Neuron (in vitro differentiated cells): ENCODE measurements around the gene SATL1.
"Not testable (repeated sequence)": the region's sequence is repeated elsewhere in the genome, so short reads cannot be mapped to it uniquely, and the experiment has no call there.

Source experiments
- H2AFZ ChIP-seq: one replicate; pipeline ENCODE4 v1.6.1; 2013; ENCODE audit warnings: low read depth, mild to moderate bottlenecking, inconsistent platforms, low read length, moderate library complexity
- H3K27me3 ChIP-seq: one replicate; pipeline ENCODE4 v1.6.1; 2013; ENCODE audit warnings: low read length; ENCODE audit not compliant: insufficient read depth
- H3K36me3 ChIP-seq: one replicate; pipeline ENCODE4 v1.6.1; 2013; ENCODE audit warnings: low read length; ENCODE audit not compliant: insufficient read depth
- H3K4me1 ChIP-seq: one replicate; pipeline ENCODE4 v1.6.1; 2013; ENCODE audit warnings: low read length; ENCODE audit not compliant: insufficient read depth
- H3K4me3 ChIP-seq: 2 replicates; pipeline ENCODE4 v1.5.1; 2013; ENCODE audit warnings: mild to moderate bottlenecking, low read length, moderate library complexity
- H3K9me3 ChIP-seq: one replicate; pipeline ENCODE4 v1.6.1; 2013; ENCODE audit warnings: low read length

SATL1 gene

GRCh38 chrX:85084770-85085393, 158.7 kb downstream of the SATL1 start:
- Histone ChIP-seq H3K36me3 (peaks cover 5% of the 10 kb centered on the region), H3K9me3 (no peaks in the 10 kb centered on the region), H3K27me3 (no peaks in the 10 kb centered on the region), H3K4me3 (no peak overlapping the region), H2AFZ (no peak overlapping the region), H3K4me1 (no peaks in the 10 kb centered on the region)

- not testable (repeated sequence) for H3K4me1 ChIP-seq, H3K9me3 ChIP-seq, H3K4me3 ChIP-seq, H2AFZ ChIP-seq, H3K27me3 ChIP-seq, H3K36me3 ChIP-seq
These were observed 166.3 kb downstream of the SATL1 start for GRCh38 chrX:85077247-85077646.

- Histone ChIP-seq H3K4me3 (no peak overlapping the region), H3K27me3 (no peaks in the 10 kb centered on the region), H2AFZ (no peak overlapping the region), H3K9me3 (no peaks in the 10 kb centered on the region), H3K36me3 (peaks cover 8% of the 10 kb centered on the region), H3K4me1 (no peaks in the 10 kb centered on the region)
These were observed 177.9 kb downstream of the SATL1 start for GRCh38 chrX:85065512-85066198.

- Histone ChIP-seq H2AFZ (no peak overlapping the region), H3K4me3 (no peak overlapping the region), H3K36me3 (no peaks in the 10 kb centered on the region), H3K9me3 (no peaks in the 10 kb centered on the region), H3K27me3 (no peaks in the 10 kb centered on the region), H3K4me1 (no peaks in the 10 kb centered on the region)
These were observed 190.8 kb downstream of the SATL1 start for GRCh38 chrX:85052636-85053343.

- Histone ChIP-seq H3K4me3 (no peak overlapping the region), H2AFZ (no peak overlapping the region), H3K27me3 (no peaks in the 10 kb centered on the region), H3K4me1 (no peaks in the 10 kb centered on the region), H3K9me3 (no peaks in the 10 kb centered on the region), H3K36me3 (no peaks in the 10 kb centered on the region)
These were observed 191.4 kb downstream of the SATL1 start for GRCh38 chrX:85052205-85052604.

- Histone ChIP-seq H3K9me3 (no peaks in the 10 kb centered on the region), H3K36me3 (no peaks in the 10 kb centered on the region), H3K27me3 (no peaks in the 10 kb centered on the region), H3K4me1 (no peaks in the 10 kb centered on the region), H3K4me3 (no peak overlapping the region), H2AFZ (no peak overlapping the region)
These were observed 192.0 kb downstream of the SATL1 start for GRCh38 chrX:85051627-85052026.
